SK-N-SH treated with all-trans-retinoic acid at 6 μM for 48 hours (cell line): Measurements from ENCODE around the gene UBR2.
"Not testable (repeated sequence)": the region's sequence is repeated elsewhere in the genome, so short reads cannot be mapped to it uniquely, and the experiment has no call there.

Experiments
- ATAC-seq: fragments of 200-7000 bp; cut with Tn5 transposase; 3 replicates; pipeline ENCODE4 v1.9.1; 2020; ENCODE audit warnings: mild to moderate bottlenecking, moderate library complexity
- ARNTL ChIP-seq: fragments of 450-650 bp; formaldehyde crosslinking; IDR thresholded peaks from 2 replicates; pipeline ENCODE4 v1.5.0; 2020; ENCODE audit warnings: low read depth, mild to moderate bottlenecking, moderate library complexity, borderline replicate concordance
- BACH2 ChIP-seq: fragments of 250-450 bp; sonication (Bioruptor Pico); IDR thresholded peaks from 2 replicates; pipeline ENCODE4 v1.9.0; 2021; ENCODE audit warnings: mild to moderate bottlenecking, borderline replicate concordance
- CREB5 ChIP-seq: fragments of 250-450 bp; sonication (Bioruptor Pico); IDR thresholded peaks from 2 replicates; pipeline ENCODE4 v1.5.1; 2020; ENCODE audit warnings: low read depth, mild to moderate bottlenecking, moderate library complexity
- CSRNP3 ChIP-seq: fragments of 250-450 bp; sonication (Bioruptor Pico); IDR thresholded peaks from 2 replicates; pipeline ENCODE4 v1.5.1; 2021; ENCODE audit warnings: mild to moderate bottlenecking, moderate library complexity
- ESRRG ChIP-seq: fragments of 250-450 bp; sonication (Bioruptor Pico); IDR thresholded peaks from 2 replicates; pipeline ENCODE4 v1.6.1; 2021; ENCODE audit warnings: mild to moderate bottlenecking
- GLIS3 ChIP-seq: fragments of 250-450 bp; sonication (Bioruptor Pico); IDR thresholded peaks from 2 replicates; pipeline ENCODE4 v1.5.0; 2020; ENCODE audit warnings: mild to moderate bottlenecking, moderate library complexity
- ISL1 ChIP-seq: fragments of 250-450 bp; sonication (Bioruptor Pico); IDR thresholded peaks from 2 replicates; pipeline ENCODE4 v2.1.2; 2022; ENCODE audit warnings: mild to moderate bottlenecking, moderate library complexity
- OSR1 ChIP-seq: fragments of 250-450 bp; sonication (Bioruptor Pico); IDR thresholded peaks from 2 replicates; pipeline ENCODE4 v1.8.0; 2022; ENCODE audit warnings: moderate library complexity, mild to moderate bottlenecking, inconsistent platforms
- PATZ1 ChIP-seq: fragments of 250-450 bp; sonication (Bioruptor Pico); IDR thresholded peaks from 2 replicates; pipeline ENCODE4 v1.8.0; 2020; ENCODE audit warnings: mild to moderate bottlenecking, moderate library complexity, borderline replicate concordance
- PPARA ChIP-seq: fragments of 250-450 bp; sonication (Bioruptor Pico); IDR thresholded peaks from 2 replicates; pipeline ENCODE4 v1.5.0; 2020; ENCODE audit warnings: mild to moderate bottlenecking, borderline replicate concordance
- RARB ChIP-seq: fragments of 250-450 bp; sonication (Bioruptor Pico); IDR thresholded peaks from 2 replicates; pipeline ENCODE4 v1.8.0; 2021; ENCODE audit warnings: mild to moderate bottlenecking, moderate library complexity
- SNAI2 ChIP-seq: fragments of 250-450 bp; sonication (Bioruptor Pico); IDR thresholded peaks from 2 replicates; pipeline ENCODE4 v1.5.0; 2020; ENCODE audit warnings: mild to moderate bottlenecking, moderate library complexity
- TCF4 ChIP-seq: fragments of 250-450 bp; sonication (Bioruptor Pico); IDR thresholded peaks from 2 replicates; pipeline ENCODE4 v1.8.0; 2021; ENCODE audit warnings: mild to moderate bottlenecking, moderate library complexity, borderline replicate concordance
- ZC3H10 ChIP-seq: fragments of 250-450 bp; sonication (Bioruptor Pico); IDR thresholded peaks from 2 replicates; pipeline ENCODE4 v1.5.1; 2021; ENCODE audit warnings: mild to moderate bottlenecking, moderate library complexity
- ZFP3 ChIP-seq: fragments of 250-450 bp; sonication (Bioruptor Pico); IDR thresholded peaks from 2 replicates; pipeline ENCODE4 v1.5.0; 2020; ENCODE audit warnings: mild to moderate bottlenecking, moderate library complexity
- ZNF565 ChIP-seq: fragments of 450-650 bp; formaldehyde crosslinking; conservative IDR thresholded peaks from 2 replicates; pipeline ENCODE4 v1.5.0; 2020; ENCODE audit warnings: low read depth, mild to moderate bottlenecking, moderate library complexity
- ZNF70 ChIP-seq: fragments of 450-650 bp; formaldehyde crosslinking; IDR thresholded peaks from 2 replicates; pipeline ENCODE4 v1.5.0; 2020; ENCODE audit warnings: mild to moderate bottlenecking, moderate library complexity
- ZNF8 ChIP-seq: fragments of 450-650 bp; formaldehyde crosslinking; IDR thresholded peaks from 2 replicates; pipeline ENCODE4 v1.5.0; 2020; ENCODE audit warnings: mild to moderate bottlenecking, moderate library complexity
- TF ChIP-seq, protein P1 (sequence below): fragments of 250-450 bp; sonication (Bioruptor Pico); IDR thresholded peaks from 2 replicates; pipeline ENCODE4 v1.8.0; 2021; ENCODE audit warnings: low read depth, mild to moderate bottlenecking, moderate library complexity, borderline replicate concordance
- TF ChIP-seq, protein P2 (sequence below): fragments of 250-450 bp; sonication (Bioruptor Pico); IDR thresholded peaks from 2 replicates; pipeline ENCODE4 v1.5.0; 2020; ENCODE audit warnings: mild to moderate bottlenecking, moderate library complexity

Gene UBR2

GRCh38 chr6:42604150-42604549, 40.3 kb downstream of the UBR2 start:
- TF ChIP-seq ZNF8 (CRISPR knock-in tag) (no peak), OSR1 (no peak), ZNF70 (CRISPR knock-in tag) (no peak)
- TF ChIP-seq, protein P1, sequence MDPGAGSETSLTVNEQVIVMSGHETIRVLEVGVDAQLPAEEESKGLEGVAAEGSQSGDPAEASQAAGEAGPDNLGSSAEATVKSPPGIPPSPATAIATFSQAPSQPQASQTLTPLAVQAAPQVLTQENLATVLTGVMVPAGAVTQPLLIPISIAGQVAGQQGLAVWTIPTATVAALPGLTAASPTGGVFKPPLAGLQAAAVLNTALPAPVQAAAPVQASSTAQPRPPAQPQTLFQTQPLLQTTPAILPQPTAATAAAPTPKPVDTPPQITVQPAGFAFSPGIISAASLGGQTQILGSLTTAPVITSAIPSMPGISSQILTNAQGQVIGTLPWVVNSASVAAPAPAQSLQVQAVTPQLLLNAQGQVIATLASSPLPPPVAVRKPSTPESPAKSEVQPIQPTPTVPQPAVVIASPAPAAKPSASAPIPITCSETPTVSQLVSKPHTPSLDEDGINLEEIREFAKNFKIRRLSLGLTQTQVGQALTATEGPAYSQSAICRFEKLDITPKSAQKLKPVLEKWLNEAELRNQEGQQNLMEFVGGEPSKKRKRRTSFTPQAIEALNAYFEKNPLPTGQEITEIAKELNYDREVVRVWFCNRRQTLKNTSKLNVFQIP, result no peak
- ATAC-seq, result no peak

GRCh38 chr6:42604699-42605098, 40.9 kb downstream of the UBR2 start:
- not testable (repeated sequence) for ATAC-seq

DNA sequence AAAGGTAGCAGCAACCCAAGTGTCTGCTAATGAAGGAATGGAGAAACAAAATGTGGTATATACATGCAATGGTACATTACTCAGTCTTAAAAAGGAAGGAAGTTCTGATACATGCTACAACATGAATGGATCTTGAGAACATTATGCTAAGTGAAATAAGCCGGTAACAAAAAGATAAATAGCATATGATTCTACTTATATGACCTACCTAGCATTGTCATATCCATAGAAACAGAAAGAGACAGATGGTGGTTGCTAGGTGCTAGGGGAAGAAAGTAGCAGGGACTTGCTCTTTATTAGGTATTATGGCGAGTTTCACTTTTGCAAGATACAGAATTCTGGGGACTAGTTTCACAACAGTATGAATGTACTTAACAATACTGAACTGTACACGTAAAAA, 46.6 kb downstream of the UBR2 start:
- no peak for ATAC-seq
- no peak for TF ChIP-seq TCF4 (CRISPR knock-in tag)

DNA sequence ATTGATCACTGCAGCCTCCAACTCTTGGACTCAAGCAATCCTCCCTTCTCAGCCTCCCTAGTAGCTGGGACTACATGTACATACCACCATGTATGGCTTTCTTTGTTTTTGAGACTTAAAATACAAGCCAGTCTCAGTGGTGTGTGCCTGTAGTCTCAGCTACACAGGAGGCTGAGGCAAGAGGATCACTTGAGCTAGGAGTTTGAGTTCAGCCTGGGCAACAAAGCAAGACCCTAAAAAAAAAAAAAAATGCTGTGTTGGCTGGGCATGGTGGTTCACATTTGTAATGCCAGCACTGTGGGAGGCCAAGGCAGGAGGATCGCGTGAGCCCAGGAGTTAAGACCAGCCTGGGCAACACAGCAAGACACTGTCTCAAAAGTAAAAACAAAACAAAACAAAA, 51.7 kb downstream of the UBR2 start:
- ATAC-seq, result no peak
- TF ChIP-seq RARB (no peak), ZNF8 (CRISPR knock-in tag) (no peak), ZFP3 (no peak)

- TF ChIP-seq PPARA, result no peak
- no peak for ATAC-seq
These were observed 52.9 kb downstream of the UBR2 start for GRCh38 chr6:42616716-42617115.

- no peak for ATAC-seq
- TF ChIP-seq CREB5 (CRISPR knock-in tag), result no peak
- TF ChIP-seq ZNF8 (CRISPR knock-in tag), result no peak
- no peak for TF ChIP-seq RARB
- TF ChIP-seq, protein P2, sequence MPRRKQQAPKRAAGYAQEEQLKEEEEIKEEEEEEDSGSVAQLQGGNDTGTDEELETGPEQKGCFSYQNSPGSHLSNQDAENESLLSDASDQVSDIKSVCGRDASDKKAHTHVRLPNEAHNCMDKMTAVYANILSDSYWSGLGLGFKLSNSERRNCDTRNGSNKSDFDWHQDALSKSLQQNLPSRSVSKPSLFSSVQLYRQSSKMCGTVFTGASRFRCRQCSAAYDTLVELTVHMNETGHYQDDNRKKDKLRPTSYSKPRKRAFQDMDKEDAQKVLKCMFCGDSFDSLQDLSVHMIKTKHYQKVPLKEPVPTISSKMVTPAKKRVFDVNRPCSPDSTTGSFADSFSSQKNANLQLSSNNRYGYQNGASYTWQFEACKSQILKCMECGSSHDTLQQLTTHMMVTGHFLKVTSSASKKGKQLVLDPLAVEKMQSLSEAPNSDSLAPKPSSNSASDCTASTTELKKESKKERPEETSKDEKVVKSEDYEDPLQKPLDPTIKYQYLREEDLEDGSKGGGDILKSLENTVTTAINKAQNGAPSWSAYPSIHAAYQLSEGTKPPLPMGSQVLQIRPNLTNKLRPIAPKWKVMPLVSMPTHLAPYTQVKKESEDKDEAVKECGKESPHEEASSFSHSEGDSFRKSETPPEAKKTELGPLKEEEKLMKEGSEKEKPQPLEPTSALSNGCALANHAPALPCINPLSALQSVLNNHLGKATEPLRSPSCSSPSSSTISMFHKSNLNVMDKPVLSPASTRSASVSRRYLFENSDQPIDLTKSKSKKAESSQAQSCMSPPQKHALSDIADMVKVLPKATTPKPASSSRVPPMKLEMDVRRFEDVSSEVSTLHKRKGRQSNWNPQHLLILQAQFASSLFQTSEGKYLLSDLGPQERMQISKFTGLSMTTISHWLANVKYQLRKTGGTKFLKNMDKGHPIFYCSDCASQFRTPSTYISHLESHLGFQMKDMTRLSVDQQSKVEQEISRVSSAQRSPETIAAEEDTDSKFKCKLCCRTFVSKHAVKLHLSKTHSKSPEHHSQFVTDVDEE, result no peak
- no peak for TF ChIP-seq CSRNP3 (CRISPR knock-in tag)
- no peak for TF ChIP-seq BACH2 (CRISPR knock-in tag)
- TF ChIP-seq TCF4 (CRISPR knock-in tag), result no peak
- TF ChIP-seq ZFP3, result no peak
- no peak for TF ChIP-seq ZNF565
- TF ChIP-seq, protein P1, result no peak
- no peak for TF ChIP-seq ARNTL (CRISPR knock-in tag)
- TF ChIP-seq ZC3H10 (CRISPR knock-in tag), result no peak
- TF ChIP-seq PATZ1 (CRISPR knock-in tag), result no peak
- TF ChIP-seq OSR1, result no peak
- TF ChIP-seq SNAI2 (CRISPR knock-in tag), result no peak
- TF ChIP-seq ISL1 (CRISPR knock-in tag), result no peak
- no peak for TF ChIP-seq GLIS3 (CRISPR knock-in tag)
- TF ChIP-seq PPARA, result no peak
- no peak for TF ChIP-seq ZNF70 (CRISPR knock-in tag)
- TF ChIP-seq ESRRG (CRISPR knock-in tag), result no peak
- TF ChIP-seq, all 23 proteins: peak for 0
These were observed 54.3 kb downstream of the UBR2 start for GRCh38 chr6:42618105-42618504.
